Endodermal cell (in vitro differentiated cells): ENCODE measurements around the gene POT1. TPM values are rescaled to one million over a fixed set of nuclear protein-coding genes. Genes with fewer than 3 reads are reported as not detected.

Source experiments
- DNase-seq: peaks from one replicate; pipeline ENCODE4 v3.0.0-alpha.2; 2017
- H3K27ac ChIP-seq: 2 replicates; pipeline ENCODE4 v1.5.1; 2013; ENCODE audit warnings: mild to moderate bottlenecking, low read depth, low read length, moderate library complexity
- H3K27me3 ChIP-seq: 2 replicates; pipeline ENCODE4 v1.6.1; 2013; ENCODE audit warnings: mild to moderate bottlenecking, low read length, moderate library complexity; ENCODE audit not compliant: insufficient read depth, control insufficient read depth, poor library complexity, severe bottlenecking
- H3K36me3 ChIP-seq: 2 replicates; pipeline ENCODE4 v1.7.0; 2013; ENCODE audit warnings: mild to moderate bottlenecking, low read length, moderate library complexity; ENCODE audit not compliant: control insufficient read depth, insufficient read depth
- H3K4me1 ChIP-seq: one replicate; pipeline ENCODE4 v1.7.0; 2013; ENCODE audit warnings: low read length; ENCODE audit not compliant: control insufficient read depth, insufficient read depth
- H3K4me3 ChIP-seq: 2 replicates; pipeline ENCODE4 v1.5.1; 2013; ENCODE audit warnings: mild to moderate bottlenecking, low read length, moderate library complexity
- H3K9ac ChIP-seq: 2 replicates; pipeline ENCODE4 v1.6.1; 2013; ENCODE audit warnings: mild to moderate bottlenecking, low read length, moderate library complexity; ENCODE audit not compliant: poor library complexity, severe bottlenecking; ENCODE audit errors: extremely low read depth
- H3K9me3 ChIP-seq: 2 replicates; pipeline ENCODE4 v1.6.1; 2013; ENCODE audit warnings: mild to moderate bottlenecking, low read length, moderate library complexity; ENCODE audit not compliant: control insufficient read depth
- H3K27ac Mint-ChIP-seq: 2 replicates; pipeline ENCODE4 v1.8.0; 2020; ENCODE audit warnings: mixed read lengths
- H3K27me3 Mint-ChIP-seq: 2 replicates; pipeline ENCODE4 v1.8.0; 2021; ENCODE audit warnings: mild to moderate bottlenecking, mixed read lengths; ENCODE audit not compliant: insufficient read depth
- H3K36me3 Mint-ChIP-seq: 2 replicates; pipeline ENCODE4 v1.8.0; 2020; ENCODE audit warnings: low read depth, mixed read lengths
- H3K4me1 Mint-ChIP-seq: 2 replicates; pipeline ENCODE4 v1.8.0; 2020; ENCODE audit warnings: mixed read lengths
- H3K4me3 Mint-ChIP-seq: 2 replicates; pipeline ENCODE4 v1.8.0; 2020; ENCODE audit warnings: mild to moderate bottlenecking, moderate library complexity, mixed read lengths
- H3K9me3 Mint-ChIP-seq: 2 replicates; pipeline ENCODE4 v1.8.0; 2020; ENCODE audit warnings: mild to moderate bottlenecking, mixed read lengths
- WGBS, 2 experiments: methylation state at CpG; one replicate each; pipeline versions ENCODE4 v1.1.5 to v1.1.7; 2013; ENCODE audit warnings: missing lambda C conversion rate in 2 of 2, mixed read lengths in 1 of 2; ENCODE audit not compliant: insufficient coverage in 1 of 2, insufficient read length in 1 of 2; 5-methylcytosine and 5-hydroxymethylcytosine counted together
- total RNA-seq, 2 donors: library from RNA; stranded (reverse); fragmentation: NEBNext Ultra II Directional in 1 of 2; extraction: Animal tissue kit (Norgen Biotek cat#: 25700) in 1 of 2; gene quantifications; 2 replicates in 1 of 2; 3 replicates in 1 of 2; pipeline ENCODE4 v1.2.1, GENCODE V29; 2021
- TF ChIP-seq, protein P1 (sequence below): fragments of 200-600 bp; sonication (generic); conservative IDR thresholded peaks from 2 replicates; pipeline ENCODE4 v1.5.0; 2021; ENCODE audit warnings: antibody characterized with exemption, mild to moderate bottlenecking

The POT1 gene
- total RNA-seq, 2 donors from 2014 or later = 31.2 to 41.8 TPM

DNA sequence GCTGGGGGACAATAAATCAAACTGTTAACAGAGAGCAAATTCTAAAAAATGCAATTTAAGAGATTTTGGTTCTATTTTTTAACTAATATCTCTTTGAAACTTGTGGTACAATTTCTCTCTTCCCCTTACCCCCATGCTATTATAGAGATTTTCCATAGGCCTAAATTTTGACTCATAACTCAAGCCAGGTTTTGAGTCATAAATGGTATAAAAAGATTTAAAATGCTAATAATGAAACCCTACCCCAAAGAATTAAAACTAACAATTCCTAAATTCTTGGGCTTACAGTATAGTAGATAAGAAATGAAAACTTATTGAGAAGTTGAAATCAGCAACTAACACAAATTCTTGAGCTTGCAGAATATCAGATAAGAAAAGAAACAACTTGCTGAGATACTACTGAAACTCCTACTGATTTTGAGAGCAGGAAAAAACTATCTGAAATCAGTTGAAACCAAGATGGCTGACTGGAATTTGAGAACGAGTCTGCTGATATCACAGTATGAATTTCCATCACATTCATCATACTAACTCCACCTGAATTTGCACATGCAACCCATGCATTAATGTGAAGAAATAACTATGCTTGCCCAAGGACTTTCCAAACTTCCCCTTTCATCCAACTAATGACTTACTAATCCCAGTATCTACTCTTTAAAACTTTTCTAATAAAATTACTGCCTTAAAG lies 36.3 kb downstream of the POT1 start:
- no peak overlapping the region for H3K27ac Mint-ChIP-seq
- H3K9me3 Mint-ChIP-seq = no peaks in the 10 kb centered on the region
- no peaks in the 10 kb centered on the region for H3K27me3 Mint-ChIP-seq
- Histone ChIP-seq H3K9me3 (no peaks in the 10 kb centered on the region), H3K27me3 (no peaks in the 10 kb centered on the region), H3K4me3 (no peak overlapping the region), H3K4me1 (no peaks in the 10 kb centered on the region), H3K27ac (no peak overlapping the region), H3K36me3 (peaks cover 28% of the 10 kb centered on the region), H3K9ac (no peak overlapping the region)
- peaks cover 12% of the 10 kb centered on the region for H3K4me1 Mint-ChIP-seq
- WGBS, 2 experiments = 86 to 88% methylated on average over 1 of the region's 1 CpG
- no peak for DNase-seq
- H3K36me3 Mint-ChIP-seq = peaks cover 25% of the 10 kb centered on the region
- TF ChIP-seq, protein P1, sequence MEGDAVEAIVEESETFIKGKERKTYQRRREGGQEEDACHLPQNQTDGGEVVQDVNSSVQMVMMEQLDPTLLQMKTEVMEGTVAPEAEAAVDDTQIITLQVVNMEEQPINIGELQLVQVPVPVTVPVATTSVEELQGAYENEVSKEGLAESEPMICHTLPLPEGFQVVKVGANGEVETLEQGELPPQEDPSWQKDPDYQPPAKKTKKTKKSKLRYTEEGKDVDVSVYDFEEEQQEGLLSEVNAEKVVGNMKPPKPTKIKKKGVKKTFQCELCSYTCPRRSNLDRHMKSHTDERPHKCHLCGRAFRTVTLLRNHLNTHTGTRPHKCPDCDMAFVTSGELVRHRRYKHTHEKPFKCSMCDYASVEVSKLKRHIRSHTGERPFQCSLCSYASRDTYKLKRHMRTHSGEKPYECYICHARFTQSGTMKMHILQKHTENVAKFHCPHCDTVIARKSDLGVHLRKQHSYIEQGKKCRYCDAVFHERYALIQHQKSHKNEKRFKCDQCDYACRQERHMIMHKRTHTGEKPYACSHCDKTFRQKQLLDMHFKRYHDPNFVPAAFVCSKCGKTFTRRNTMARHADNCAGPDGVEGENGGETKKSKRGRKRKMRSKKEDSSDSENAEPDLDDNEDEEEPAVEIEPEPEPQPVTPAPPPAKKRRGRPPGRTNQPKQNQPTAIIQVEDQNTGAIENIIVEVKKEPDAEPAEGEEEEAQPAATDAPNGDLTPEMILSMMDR = no peak
- H3K4me3 Mint-ChIP-seq = no peak overlapping the region

DNA sequence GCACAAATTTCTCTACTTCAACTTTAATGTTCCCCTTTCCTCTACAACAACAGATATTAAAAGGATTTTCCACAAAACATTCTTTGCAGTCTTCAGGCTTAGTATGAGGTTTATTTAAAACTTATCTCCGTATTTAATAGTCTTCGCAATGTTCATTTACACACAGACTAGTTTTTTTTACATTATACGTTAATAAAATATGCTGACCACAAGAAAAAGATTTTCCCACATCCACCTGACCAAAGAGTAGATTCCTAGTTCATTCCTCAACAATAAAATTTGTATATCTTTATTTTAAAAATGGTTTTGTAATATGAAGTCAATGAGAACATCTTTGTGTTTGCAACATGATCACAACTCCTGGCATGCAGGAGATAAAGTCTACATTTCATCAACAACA lies 42.4 kb downstream of the POT1 start:
- no peaks in the 10 kb centered on the region for H3K27me3 ChIP-seq
- Mint-ChIP-seq H3K27me3 (no peaks in the 10 kb centered on the region), H3K9me3 (no peaks in the 10 kb centered on the region), H3K27ac (no peak overlapping the region), H3K36me3 (peaks cover 22% of the 10 kb centered on the region), H3K4me1 (no peaks in the 10 kb centered on the region), H3K4me3 (no peak overlapping the region)
- no peaks in the 10 kb centered on the region for H3K4me1 ChIP-seq
- 90 to 96% methylated on average over 2 to 3 of the region's 3 CpGs for WGBS, 2 experiments
- TF ChIP-seq, protein P1 = no peak
- H3K36me3 ChIP-seq = peaks cover 20% of the 10 kb centered on the region
- no peak overlapping the region for H3K27ac ChIP-seq
- DNase-seq = no peak
- no peak overlapping the region for H3K9ac ChIP-seq
- H3K4me3 ChIP-seq = no peak overlapping the region
- H3K9me3 ChIP-seq = no peaks in the 10 kb centered on the region

DNA sequence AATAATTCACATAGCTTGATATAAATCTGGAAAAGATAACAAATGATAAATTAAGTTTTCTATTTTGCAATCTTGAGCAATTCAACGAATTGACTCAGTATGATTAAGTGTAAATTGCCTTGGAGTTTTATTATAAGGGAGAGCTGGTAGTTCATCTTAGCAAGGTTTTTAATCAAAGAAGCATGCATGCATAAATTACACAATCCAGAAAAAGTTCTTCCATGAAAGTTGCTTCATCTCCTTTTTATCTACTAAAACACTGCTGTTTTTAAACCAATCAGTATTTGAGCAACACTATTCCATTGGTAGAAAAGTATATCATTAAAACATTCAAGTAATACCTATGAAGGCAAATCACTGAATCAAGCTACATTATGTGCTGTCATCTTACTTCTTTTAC lies 47.6 kb downstream of the POT1 start:
- Mint-ChIP-seq H3K36me3 (peaks cover 2% of the 10 kb centered on the region), H3K4me3 (no peak overlapping the region), H3K27ac (no peak overlapping the region), H3K4me1 (no peaks in the 10 kb centered on the region), H3K27me3 (no peaks in the 10 kb centered on the region), H3K9me3 (no peaks in the 10 kb centered on the region)
- DNase-seq = no peak
- H3K27me3 ChIP-seq = no peaks in the 10 kb centered on the region
- H3K4me3 ChIP-seq = no peak overlapping the region
- H3K9ac ChIP-seq = no peak overlapping the region
- TF ChIP-seq, protein P1 = no peak
- no peaks in the 10 kb centered on the region for H3K4me1 ChIP-seq
- H3K36me3 ChIP-seq = no peaks in the 10 kb centered on the region
- WGBS, 2 experiments = 95 to 100% methylated on average over 1 of the region's 1 CpG
- H3K9me3 ChIP-seq = no peaks in the 10 kb centered on the region
- no peak overlapping the region for H3K27ac ChIP-seq
